Right lobe of liver (tissue), 4 donors: Measurements from ENCODE around the gene RASSF5.

ENCODE experiments used
- CTCF ChIP-seq, 4 donors: fragments of 200-600 bp in 3 of 4; fragments of 450-650 bp in 1 of 4; IDR thresholded peaks; one replicate each; pipeline versions ENCODE4 v1.5.1 to v1.8.0; 2016 to 2022; ENCODE audit warnings: antibody characterized with exemption in 4 of 4, mild to moderate bottlenecking in 2 of 4
- POLR2A ChIP-seq: fragments of 450-650 bp; IDR thresholded peaks from one replicate; pipeline ENCODE4 v1.6.1; 2017; ENCODE audit warnings: antibody characterized with exemption, mild to moderate bottlenecking
- donor health status: DM: no; HTN: no; CAD: no.
- donor health status: DM: no; HTN: no; CAD: no.
- donor health status: DM: no; HTN: yes; CAD: no.

DNA sequence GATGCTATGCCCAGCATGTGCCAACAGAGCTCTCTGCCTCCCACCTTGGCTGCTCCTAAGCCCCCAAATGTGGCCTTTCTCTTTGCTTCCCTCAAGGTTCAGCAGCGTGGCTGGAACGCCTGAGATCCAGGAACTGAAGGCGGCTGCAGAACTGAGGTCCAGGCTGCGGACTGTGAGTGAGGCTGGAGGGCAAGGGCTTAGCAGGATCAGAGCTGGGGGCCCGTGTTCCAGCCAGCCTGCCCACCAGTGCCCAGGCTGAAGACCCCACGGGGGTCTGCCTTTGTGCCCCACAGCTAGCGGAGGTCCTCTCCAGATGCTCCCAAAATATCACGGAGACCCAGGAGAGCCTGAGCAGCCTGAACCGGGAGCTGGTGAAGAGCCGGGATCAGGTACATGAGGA lies 22.4 kb upstream of the RASSF5 start:
- TF ChIP-seq CTCF (IDR thresholded peaks at IDR 0.05) (no peak), POLR2A (no peak)
